DMS53 treated with DMSO at 0.1 percent for 48 hours (cell line): Measurements from ENCODE around the gene COL6A3.
"Not testable (repeated sequence)": the region's sequence is repeated elsewhere in the genome, so short reads cannot be mapped to it uniquely, and the experiment has no call there.

Experiments
- DNase-seq: peaks from one replicate; lab custom pipeline; 2025; ENCODE audit not compliant: unreplicated experiment; lab: John Stamatoyannopoulos, UW

COL6A3 gene

GRCh38 chr2:237321746-237322145 is 92.2 kb downstream of the COL6A3 start:
- DNase-seq = no peak

- DNase-seq = no peak
Observed at GRCh38 chr2:237320801-237321560, 93.0 kb downstream of the COL6A3 start.

GRCh38 chr2:237319887-237320286 is 94.1 kb downstream of the COL6A3 start:
- DNase-seq = no peak

DNA sequence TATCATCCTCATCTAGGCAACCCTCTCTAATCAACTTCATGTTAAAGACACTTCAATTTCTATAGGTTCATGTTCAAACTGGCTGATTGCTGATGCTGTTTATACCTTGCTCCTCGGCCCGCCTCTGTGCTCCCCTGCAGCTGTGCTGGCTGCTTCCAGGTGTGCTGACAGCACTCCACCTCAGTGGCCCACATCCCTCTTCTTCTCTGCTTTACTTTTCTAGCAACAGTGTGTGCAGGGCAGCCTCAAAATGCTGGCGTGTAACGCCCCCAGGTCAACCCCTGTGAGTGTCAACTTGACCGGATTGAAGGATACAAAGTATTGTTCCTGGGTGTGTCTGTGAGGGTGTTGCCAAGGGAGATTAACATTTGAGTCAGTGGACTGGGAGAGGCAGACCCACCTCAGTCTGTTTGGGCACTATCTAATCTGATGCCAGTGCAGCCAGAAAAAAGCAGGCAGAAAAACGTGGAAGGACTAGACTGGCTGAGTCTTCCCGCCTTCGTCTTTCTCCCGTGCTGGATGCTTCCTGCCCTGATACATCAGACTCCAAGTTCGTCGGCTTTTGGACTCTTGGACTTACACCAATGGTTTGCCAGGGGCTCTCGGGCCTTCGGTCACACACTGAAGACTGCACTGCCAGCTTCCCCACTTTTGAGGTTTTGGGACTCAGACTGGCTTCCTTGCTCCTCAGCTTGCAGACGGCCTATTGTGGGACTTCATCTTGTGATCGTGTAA is 94.7 kb downstream of the COL6A3 start:
- DNase-seq = no peak

DNA sequence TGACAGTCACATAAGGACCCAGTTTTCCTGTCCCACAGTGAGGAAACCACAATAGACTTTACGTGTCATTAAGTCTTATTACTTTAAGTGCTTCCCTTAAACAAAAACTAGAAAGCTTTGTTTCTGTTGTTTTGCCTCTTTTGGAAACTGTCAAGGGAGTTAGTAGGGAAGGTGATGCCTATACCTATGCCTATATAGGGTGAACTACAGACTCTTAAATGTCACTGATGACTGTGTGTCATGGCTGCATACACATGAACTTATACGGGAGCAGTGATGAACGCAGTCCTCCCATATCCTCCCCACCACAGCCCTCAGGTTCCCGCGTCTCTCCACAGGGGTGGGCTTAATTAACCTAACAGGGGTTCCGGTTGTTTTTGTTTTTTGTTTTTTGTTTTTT is 97.6 kb downstream of the COL6A3 start:
- DNase-seq = no peak

DNA sequence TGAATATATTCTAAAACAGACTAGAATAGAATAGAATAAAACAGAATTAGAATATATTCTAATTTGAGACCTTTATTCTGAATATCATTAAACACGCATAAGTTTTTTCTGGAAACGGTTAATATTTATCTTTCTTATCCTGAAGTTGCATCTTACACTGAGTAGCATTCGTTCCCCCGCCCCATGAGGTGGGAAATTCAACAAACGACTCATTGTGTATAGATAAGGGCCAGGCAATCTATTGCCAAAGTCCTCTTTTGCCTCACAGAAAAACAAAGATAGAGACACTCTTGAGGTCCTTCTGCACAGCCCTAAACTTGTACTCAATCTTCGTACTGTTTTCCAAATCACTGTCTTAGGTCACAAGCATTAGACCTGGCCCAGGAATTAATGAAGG is 98.1 kb downstream of the COL6A3 start:
- no peak for DNase-seq

DNA sequence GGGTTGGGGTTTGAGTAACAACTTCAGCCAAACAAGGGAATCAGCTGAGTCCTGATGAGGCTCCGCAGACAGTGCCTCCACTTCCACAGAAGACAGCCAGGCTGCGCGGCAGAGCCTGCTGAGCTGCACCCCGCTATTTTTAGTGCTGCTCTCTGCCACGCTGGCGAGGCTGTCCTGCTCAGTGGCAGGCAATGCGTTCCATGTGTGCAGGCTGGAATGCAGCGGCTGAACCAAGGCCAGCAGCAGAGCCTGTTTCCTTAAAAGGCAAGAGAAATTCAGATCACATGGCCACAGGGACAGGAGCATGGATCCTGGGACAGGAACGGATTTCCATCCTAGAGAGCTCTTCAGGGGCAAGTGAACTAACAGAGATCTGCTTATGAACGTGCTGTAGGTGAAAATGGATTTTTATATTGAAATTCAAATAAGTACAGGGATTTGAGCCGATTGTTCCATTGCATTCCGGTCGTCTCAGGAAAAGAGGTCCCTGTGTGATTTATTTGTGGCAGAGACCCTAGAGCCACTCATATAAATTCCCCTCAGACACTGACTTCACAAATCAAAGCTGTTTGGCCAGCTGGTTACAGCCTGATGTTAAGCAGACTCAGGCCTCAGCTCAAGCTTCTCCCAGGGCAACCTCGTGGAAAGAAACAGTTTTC is 98.7 kb downstream of the COL6A3 start:
- no peak for DNase-seq

- no peak for DNase-seq
Observed at GRCh38 chr2:237314681-237315080, 99.3 kb downstream of the COL6A3 start.

DNA sequence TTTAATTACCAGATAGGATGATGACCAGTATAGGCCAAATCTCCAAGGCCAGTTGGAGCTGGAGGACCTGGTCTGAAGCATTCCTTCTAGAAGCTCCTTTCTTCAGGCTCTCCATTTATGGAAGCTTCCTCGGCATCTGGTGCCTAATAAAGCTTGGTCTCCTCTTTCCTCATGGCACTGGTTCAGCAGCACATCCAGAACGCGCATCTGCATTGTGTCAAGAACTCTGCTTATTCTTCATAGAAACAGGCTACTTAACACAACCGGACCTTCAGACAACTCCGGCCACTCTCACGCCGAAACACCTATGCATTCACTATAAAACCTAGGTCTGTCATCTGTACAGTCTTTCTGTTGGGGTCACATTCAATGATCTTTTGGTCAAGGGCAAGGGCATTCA is 99.8 kb downstream of the COL6A3 start:
- DNase-seq = no peak

- DNase-seq = no peak
Observed at GRCh38 chr2:237312021-237312755, 101.8 kb downstream of the COL6A3 start.

- no peak for DNase-seq
Observed at GRCh38 chr2:237310515-237311114, 103.3 kb downstream of the COL6A3 start.

GRCh38 chr2:237309416-237309815 is 104.5 kb downstream of the COL6A3 start:
- DNase-seq = no peak

DNA sequence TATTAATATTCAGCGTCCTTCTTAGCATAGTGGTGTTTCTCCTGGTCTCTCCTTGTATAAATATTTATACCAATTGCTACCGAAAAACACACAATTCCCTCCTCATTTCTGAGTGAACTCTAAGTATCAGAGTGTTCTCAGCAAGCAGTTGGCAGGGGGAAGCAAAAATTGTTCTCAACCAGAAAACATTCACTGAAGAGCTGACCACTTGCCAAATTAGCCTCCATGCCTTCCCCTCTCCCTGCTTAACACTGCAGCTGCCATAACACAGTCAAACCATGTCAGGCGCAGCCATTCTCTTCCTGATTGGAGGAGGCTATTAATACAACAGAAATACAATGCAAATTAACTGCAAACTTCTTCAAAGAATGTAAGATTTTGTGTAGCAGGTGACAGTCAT is 105.0 kb downstream of the COL6A3 start:
- no peak for DNase-seq

GRCh38 chr2:237307474-237307873 is 106.5 kb downstream of the COL6A3 start:
- no peak for DNase-seq

DNA sequence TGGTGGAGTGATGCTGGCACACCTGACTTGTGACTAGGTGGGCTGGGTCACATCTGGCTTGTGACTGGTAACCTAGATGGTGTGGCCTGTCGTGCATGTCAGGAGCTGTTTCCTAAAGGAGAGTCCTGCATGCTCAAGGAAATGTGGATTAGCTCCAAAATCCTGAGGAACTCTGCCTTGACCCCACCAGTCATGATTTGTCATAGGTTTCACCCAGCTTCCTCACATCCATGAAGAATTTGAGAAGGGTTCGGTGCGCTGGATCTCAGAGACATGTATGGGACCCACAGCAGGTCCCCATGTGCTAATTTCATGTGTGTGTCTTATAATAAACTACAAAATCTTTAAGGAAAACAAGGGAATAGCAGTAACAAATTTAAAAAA is 107.2 kb downstream of the COL6A3 start:
- no peak for DNase-seq

GRCh38 chr2:237306083-237306786 is 107.7 kb downstream of the COL6A3 start:
- DNase-seq = no peak

DNA sequence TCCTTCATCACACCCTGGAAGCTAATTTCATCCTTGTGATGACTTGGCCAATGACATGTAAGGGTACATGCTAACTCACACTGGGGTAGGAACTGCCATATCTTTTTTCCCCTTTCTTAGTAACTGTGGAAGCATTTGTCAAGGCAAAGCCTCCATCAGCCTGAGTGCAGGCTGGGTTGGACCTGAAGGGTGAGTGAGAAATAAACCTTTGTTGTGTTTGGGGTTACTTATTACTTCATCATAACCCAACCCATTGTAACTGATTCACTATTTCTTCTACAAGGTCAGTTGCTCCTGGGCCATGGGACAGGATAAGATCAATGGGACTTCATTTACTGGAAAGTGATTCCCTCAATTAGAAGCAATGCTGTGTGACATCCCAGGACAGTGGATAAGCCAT is 108.4 kb downstream of the COL6A3 start:
- DNase-seq = no peak

GRCh38 chr2:237304763-237305514 is 109.0 kb downstream of the COL6A3 start:
- no peak for DNase-seq

DNA sequence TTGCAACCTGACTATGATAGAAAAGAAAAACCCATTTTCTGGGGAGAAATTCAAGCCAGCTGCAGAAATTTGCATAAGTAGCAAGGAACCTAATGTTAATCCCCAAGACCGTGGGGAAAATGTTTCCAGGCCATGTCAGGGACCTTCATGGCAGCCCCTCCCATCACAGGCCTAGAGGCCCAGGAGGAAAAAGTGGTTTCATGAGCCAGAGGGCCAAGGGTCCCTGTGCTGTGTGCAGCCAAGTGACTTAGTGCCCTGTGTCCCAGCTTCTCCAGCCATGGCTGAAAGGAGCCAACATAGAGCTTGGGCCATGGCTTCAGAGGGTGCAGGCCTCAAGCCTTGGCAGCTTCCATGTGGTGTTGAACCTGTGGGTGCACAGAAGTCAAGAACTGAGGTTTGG is 110.7 kb downstream of the COL6A3 start:
- DNase-seq = not testable (repeated sequence)

DNA sequence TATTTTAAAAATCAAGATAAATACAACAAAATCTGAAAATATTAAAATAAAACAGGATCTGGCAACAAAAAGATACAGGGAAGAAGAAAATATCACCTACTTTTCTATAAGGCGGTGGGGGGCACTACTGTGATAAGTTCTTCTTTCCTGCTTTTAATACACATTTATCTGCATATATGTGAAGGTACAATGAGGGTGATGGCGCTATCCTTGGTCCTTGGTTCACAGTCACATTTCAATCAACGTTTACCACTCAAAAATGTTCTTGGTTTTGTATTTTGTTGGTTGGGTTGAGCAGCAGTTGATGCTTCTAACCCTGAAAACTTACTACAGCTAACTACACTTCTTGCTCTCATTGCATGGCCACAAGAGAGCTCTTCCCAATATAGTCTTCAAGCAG is 112.4 kb downstream of the COL6A3 start:
- no peak for DNase-seq
